Measurements from ENCODE around the gene PNPLA3. TPM values are rescaled to one million over a fixed set of nuclear protein-coding genes. Genes with fewer than 3 reads are reported as not detected.

PNPLA3 gene
- total RNA-seq, 3 donors from 2014 or later (not counting 1 experiment from before 2014, with no cell fraction given), result 0.53 to 0.54 TPM; not detected in 1

DNA sequence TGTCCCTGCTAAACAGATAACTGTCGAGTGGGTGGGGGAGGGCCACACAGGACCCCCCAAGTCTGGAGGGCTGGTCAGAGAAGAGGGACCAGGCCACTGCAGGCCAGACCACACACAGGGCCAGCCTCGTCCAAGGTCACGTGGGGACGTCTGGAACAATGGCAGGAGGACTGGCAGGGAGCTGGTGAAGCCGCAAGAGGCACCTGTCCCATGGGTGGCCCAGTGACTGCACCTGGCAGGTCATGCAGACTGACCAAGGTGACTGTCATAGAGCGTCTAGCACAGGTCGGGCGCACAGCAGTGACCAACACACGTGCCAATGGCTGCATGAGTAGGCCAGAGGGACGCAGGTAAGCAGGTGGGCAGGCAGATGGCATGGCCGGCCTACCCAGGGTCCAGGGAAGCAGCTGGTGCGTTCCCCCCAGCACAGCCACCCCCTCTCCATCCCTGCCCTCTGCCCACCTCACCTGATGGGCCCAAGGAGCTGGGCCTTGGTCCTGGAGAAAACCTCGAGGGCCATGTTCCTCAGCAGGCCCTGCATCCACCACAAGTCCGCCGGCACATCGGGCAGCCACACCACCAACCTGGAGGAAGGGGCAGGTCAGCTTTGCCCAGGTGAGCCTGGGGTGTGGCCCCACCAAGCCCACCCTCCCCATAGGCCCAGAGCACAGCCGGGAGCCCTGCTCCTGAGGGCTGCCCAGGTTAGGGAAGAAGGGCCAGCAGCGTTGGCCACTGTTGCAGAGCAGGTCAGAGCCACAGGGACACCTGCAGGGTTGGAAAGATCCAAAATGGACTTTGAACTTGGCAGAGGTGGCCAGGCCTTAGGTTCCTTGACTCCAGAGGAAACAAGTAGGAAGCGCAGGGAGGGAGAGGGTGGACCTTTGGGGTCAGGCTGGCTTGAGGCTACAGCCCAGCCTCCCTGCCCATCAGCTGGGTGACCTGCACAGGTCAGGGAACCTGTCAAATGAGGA lies 42.2 kb upstream of the PNPLA3 start:
- intact Hi-C loops (cut with micrococcal nuclease), result loop anchor here (5.0 kb wide), 1 partner anchor 66 kb away; no protein-coding TSS in a partner anchor
- Mint-ChIP-seq H3K9me3 (peaks cover 0 to 2% of the 10 kb centered on the region in 2 donors), H3K36me3 (no peaks in the 10 kb centered on the region)

DNA sequence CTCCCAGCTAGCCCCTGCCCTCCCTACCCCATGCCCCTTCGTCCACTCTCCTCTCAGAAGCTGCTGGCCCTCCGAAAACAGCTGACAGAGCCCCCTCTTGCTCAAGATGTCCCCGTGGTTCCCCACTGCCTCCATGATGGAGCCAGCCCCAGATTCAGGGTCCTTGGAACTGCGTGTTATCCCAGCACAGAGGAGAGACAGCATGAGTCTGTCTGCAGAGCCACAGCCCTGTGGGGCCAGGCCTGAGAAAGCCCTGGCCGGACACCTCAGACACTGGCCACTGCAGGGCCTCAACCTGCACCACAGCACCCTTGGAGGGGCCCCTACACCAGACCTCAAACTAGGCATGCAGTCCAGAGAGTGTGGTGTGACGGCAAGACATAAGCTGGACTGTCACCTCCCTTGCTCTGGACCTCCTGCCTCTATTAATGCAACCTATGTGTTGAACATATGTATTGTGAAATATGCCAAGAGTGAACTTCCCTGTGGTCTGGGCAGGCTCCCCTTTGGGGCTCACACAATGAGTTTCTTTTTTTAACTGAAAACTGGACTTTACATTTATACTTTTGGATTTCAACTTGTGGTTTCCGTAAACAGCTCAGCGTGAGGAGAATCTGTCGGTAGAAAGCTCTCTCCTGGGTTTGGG lies 41.4 kb upstream of the PNPLA3 start:
- WGBS (ENCODE audit: insufficient coverage), result 81% methylated on average over 9 of the region's 9 CpGs
- no peak for ATAC-seq
- Histone ChIP-seq H3K36me3 (ENCODE audit: control insufficient read depth, insufficient read depth, low read length) (no peaks in the 10 kb centered on the region), H3K9me3 (ENCODE audit: control insufficient read depth, insufficient read depth, low read length) (no peaks in the 10 kb centered on the region), H3K4me3 (ENCODE audit: low read length) (no peak overlapping the region), H3K4me1 (ENCODE audit: control insufficient read depth, insufficient read depth, low read length) (peaks cover 13% of the 10 kb centered on the region), H3K27me3 (ENCODE audit: control insufficient read depth, insufficient read depth, low read length) (no peaks in the 10 kb centered on the region), H3K27ac (ENCODE audit: low read length) (no peak overlapping the region)
- peaks cover 0 to 2% of the 10 kb centered on the region in 2 donors for H3K9me3 Mint-ChIP-seq
- peaks cover 8 to 17% of the 10 kb centered on the region in 2 donors for H3K27me3 Mint-ChIP-seq (ENCODE audit: low read depth in 2 of 2)
- H3K4me1 Mint-ChIP-seq, result peaks cover 12 to 26% of the 10 kb centered on the region in 2 donors
- no peak for DNase-seq
- TF ChIP-seq, protein P1, sequence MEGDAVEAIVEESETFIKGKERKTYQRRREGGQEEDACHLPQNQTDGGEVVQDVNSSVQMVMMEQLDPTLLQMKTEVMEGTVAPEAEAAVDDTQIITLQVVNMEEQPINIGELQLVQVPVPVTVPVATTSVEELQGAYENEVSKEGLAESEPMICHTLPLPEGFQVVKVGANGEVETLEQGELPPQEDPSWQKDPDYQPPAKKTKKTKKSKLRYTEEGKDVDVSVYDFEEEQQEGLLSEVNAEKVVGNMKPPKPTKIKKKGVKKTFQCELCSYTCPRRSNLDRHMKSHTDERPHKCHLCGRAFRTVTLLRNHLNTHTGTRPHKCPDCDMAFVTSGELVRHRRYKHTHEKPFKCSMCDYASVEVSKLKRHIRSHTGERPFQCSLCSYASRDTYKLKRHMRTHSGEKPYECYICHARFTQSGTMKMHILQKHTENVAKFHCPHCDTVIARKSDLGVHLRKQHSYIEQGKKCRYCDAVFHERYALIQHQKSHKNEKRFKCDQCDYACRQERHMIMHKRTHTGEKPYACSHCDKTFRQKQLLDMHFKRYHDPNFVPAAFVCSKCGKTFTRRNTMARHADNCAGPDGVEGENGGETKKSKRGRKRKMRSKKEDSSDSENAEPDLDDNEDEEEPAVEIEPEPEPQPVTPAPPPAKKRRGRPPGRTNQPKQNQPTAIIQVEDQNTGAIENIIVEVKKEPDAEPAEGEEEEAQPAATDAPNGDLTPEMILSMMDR (IDR thresholded peaks at IDR 0.05), result no peak
- H3K27ac Mint-ChIP-seq, result no peak overlapping the region
- intact Hi-C loops (cut with micrococcal nuclease), result loop anchor here (5.0 kb wide), 1 partner anchor 65 kb away; no protein-coding TSS in a partner anchor
- H3K36me3 Mint-ChIP-seq, result no peaks in the 10 kb centered on the region
- H3K4me3 Mint-ChIP-seq, result no peak overlapping the region

More for the DNA sequence above, 42.2 kb upstream of the PNPLA3 start:
- Mint-ChIP-seq H3K4me1 (peaks cover 12 to 26% of the 10 kb centered on the region in 2 donors), H3K4me3 (no peak overlapping the region), H3K27me3 (ENCODE audit: low read depth in 2 of 2) (peaks cover 0 to 15% of the 10 kb centered on the region in 2 donors), H3K27ac (no peak overlapping the region)
- Histone ChIP-seq H3K4me1 (ENCODE audit: control insufficient read depth, insufficient read depth, low read length) (peaks cover 13% of the 10 kb centered on the region), H3K27me3 (ENCODE audit: control insufficient read depth, insufficient read depth, low read length) (no peaks in the 10 kb centered on the region), H3K27ac (ENCODE audit: low read length) (no peak overlapping the region), H3K4me3 (ENCODE audit: low read length) (no peak overlapping the region), H3K9me3 (ENCODE audit: control insufficient read depth, insufficient read depth, low read length) (no peaks in the 10 kb centered on the region), H3K36me3 (ENCODE audit: control insufficient read depth, insufficient read depth, low read length) (no peaks in the 10 kb centered on the region)
- 82% methylated on average over 19 of the region's 19 CpGs for WGBS (ENCODE audit: insufficient coverage)
- DNase-seq (no peak), ATAC-seq (no peak)
- TF ChIP-seq, protein P1 (IDR thresholded peaks at IDR 0.05), result no peak

DNA sequence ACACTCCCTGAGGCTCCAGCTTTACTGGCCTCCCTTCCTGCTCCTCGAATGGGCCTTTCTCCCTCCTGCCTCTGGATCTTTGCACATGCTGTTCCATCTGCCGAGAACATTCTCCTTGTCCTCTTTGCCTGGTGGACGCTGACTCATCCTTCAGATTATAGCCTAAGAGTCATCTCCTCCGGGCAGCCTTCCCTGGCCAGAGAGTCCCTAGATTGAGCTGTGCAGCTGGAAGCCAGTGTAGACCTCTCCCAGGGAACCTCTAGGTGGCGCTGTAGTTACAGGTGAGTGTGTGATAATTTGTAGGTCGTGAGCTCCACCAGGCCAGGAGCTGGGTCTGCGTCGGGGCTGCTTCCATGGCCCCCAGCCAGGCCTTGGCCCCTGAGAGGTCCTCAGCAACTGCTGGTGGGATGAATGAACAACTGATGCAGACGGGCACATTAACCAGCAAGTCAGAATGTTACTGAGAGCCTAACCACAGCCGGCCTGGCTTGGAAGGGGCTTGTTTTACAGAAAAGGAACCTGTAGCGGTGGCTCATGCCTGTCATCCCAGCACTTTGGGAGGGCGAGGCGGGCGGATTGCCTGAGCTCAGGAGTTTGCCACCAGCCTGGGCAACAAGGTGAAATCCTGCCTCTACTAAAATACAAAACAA lies 40.5 kb upstream of the PNPLA3 start:
- Histone ChIP-seq H3K36me3 (ENCODE audit: control insufficient read depth, insufficient read depth, low read length) (no peaks in the 10 kb centered on the region), H3K4me3 (ENCODE audit: low read length) (no peak overlapping the region), H3K4me1 (ENCODE audit: control insufficient read depth, insufficient read depth, low read length) (peaks cover 13% of the 10 kb centered on the region), H3K27me3 (ENCODE audit: control insufficient read depth, insufficient read depth, low read length) (no peaks in the 10 kb centered on the region), H3K27ac (ENCODE audit: low read length) (no peak overlapping the region), H3K9me3 (ENCODE audit: control insufficient read depth, insufficient read depth, low read length) (no peaks in the 10 kb centered on the region)
- peak in 2 of 3 donors; percentile 38 to 65 for ATAC-seq
- intact Hi-C loops (cut with micrococcal nuclease), result loop anchor here (5.0 kb wide), 1 partner anchor 64 kb away; no protein-coding TSS in a partner anchor
- peaks cover 12 to 26% of the 10 kb centered on the region in 2 donors for H3K4me1 Mint-ChIP-seq
- H3K36me3 Mint-ChIP-seq, result no peaks in the 10 kb centered on the region
- no peak overlapping the region for H3K4me3 Mint-ChIP-seq
- 33% methylated on average over 14 of the region's 14 CpGs for WGBS (ENCODE audit: insufficient coverage)
- TF ChIP-seq, protein P1 (IDR thresholded peaks at IDR 0.05), result peak; percentile 29
- H3K27ac Mint-ChIP-seq, result no peak overlapping the region
- peaks cover 9 to 17% of the 10 kb centered on the region in 2 donors for H3K27me3 Mint-ChIP-seq (ENCODE audit: low read depth in 2 of 2)
- peak in 1 of 2 donors; percentile 74 for DNase-seq
- H3K9me3 Mint-ChIP-seq, result peaks cover 0 to 2% of the 10 kb centered on the region in 2 donors

Measured in natural killer cell (primary cell).